Measurements from ENCODE around the gene PAFAH1B2. TPM values are rescaled to one million over a fixed set of nuclear protein-coding genes. Genes with fewer than 3 reads are reported as not detected.
A peak's percentile ranks its signal among the peaks of the same experiment; 100 is the strongest.

The PAFAH1B2 gene
- total RNA-seq, 2 experiments from 2014 or later, result 59.9 to 62.8 TPM

DNA sequence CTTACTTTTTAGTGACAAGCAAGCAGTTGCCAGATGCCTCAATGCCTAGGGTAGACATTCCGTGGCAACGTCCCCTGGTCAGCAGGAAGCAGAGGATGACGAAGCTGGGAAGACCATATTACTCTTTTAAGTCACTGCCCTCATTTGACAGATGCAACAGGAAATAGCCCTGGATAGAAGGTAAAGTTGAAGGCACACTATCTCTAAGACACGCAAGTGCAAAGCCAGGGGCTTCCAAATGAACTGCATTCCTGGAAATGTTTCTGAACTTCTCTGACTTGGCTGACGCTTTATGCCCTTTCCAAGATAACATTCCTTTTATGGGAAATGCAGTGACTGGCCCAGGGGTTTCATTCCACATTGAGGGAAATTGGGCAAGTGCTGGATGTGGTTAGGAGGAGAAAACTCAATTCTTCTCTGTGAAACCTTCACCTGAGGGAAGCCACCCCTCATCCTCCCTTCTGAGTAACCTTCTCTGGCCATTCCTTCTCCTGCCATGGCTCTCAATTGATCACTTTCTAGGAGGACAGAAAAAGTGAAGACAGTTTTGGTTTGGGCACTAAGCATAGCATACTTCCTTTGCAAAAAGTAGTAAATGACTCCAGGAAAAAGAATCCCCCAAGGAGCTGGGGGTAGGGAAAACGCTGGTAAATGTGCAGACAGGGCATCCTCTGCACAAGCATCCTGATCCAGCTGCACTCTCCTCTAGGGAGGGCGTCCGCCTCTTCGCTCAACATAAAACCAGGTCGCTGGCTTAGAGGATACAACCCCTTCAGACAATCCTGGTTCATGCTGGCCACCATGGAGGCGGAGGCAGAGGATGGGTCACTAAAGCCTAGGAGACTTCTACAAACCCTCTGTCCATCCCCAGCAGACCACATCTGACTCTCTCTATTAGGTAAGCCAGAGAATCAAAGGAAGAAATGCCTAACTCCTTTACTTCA lies 73.3 kb downstream of the PAFAH1B2 start:
- H3K9me2 ChIP-seq (ENCODE audit: insufficient read depth, low read length), result no peaks in the 10 kb centered on the region
- H3K79me2 ChIP-seq (ENCODE audit: insufficient read depth, low read depth, low read length), result no peaks in the 10 kb centered on the region
- H3K4me1 ChIP-seq (ENCODE audit: insufficient read depth, low read length, poor library complexity, severe bottlenecking), result no peaks in the 10 kb centered on the region
- H3K4me2 ChIP-seq (ENCODE audit: low read length), result no peak overlapping the region
- no peak for TF ChIP-seq CTCF (conservative IDR thresholded peaks at IDR 0.05; ENCODE audit: low read length)
- TF ChIP-seq EZH2phosphoT487 (IDR thresholded peaks at IDR 0.05; ENCODE audit: borderline replicate concordance, low read depth, low read length), result no peak
- CTCF ChIA-PET (ENCODE audit: unreplicated experiment), result no interaction called here
- POLR2A ChIA-PET, result no interaction called here
- DNase-seq (ENCODE audit: low spot score), result no peak
- TSS peak; percentile 24 for BruUV-seq (replicated peaks)
- intact Hi-C loops (cut with micrococcal nuclease; ENCODE audit: unreplicated experiment), result no loop called here
- H3K4me3 ChIP-seq (ENCODE audit: low read depth, low read length, poor library complexity, severe bottlenecking), result no peak overlapping the region
- no peak overlapping the region for H3K27ac ChIP-seq (ENCODE audit: low read depth, low read length, poor library complexity, severe bottlenecking)
- no peaks in the 10 kb centered on the region for H4K20me1 ChIP-seq (ENCODE audit: insufficient read depth, low read length)
- H3K9me3 ChIP-seq (ENCODE audit: low read length), result no peaks in the 10 kb centered on the region
- no peak overlapping the region for H2AFZ ChIP-seq (ENCODE audit: low read length)
- peaks cover 88% of the 10 kb centered on the region for H3K36me3 ChIP-seq (ENCODE audit: insufficient read depth, low read length)

- Histone ChIP-seq H3K9me3 (ENCODE audit: low read length) (no peaks in the 10 kb centered on the region), H3K27ac (ENCODE audit: low read depth, low read length, poor library complexity, severe bottlenecking) (no peak overlapping the region), H3K4me3 (ENCODE audit: low read depth, low read length, poor library complexity, severe bottlenecking) (no peak overlapping the region), H3K4me2 (ENCODE audit: low read length) (no peak overlapping the region), H3K9me2 (ENCODE audit: insufficient read depth, low read length) (no peaks in the 10 kb centered on the region), H3K79me2 (ENCODE audit: insufficient read depth, low read depth, low read length) (no peaks in the 10 kb centered on the region), H4K20me1 (ENCODE audit: insufficient read depth, low read length) (no peaks in the 10 kb centered on the region), H2AFZ (ENCODE audit: low read length) (no peak overlapping the region), H3K4me1 (ENCODE audit: insufficient read depth, low read length, poor library complexity, severe bottlenecking) (no peaks in the 10 kb centered on the region), H3K36me3 (ENCODE audit: insufficient read depth, low read length) (peaks cover 88% of the 10 kb centered on the region)
- no peak for DNase-seq (ENCODE audit: low spot score)
- intact Hi-C loops (cut with micrococcal nuclease; ENCODE audit: unreplicated experiment), result no loop called here
- ChIA-PET CTCF (ENCODE audit: unreplicated experiment) (no interaction called here), POLR2A (interaction anchor here (0.5 to 0.7 kb wide), 2 partner anchors 50 to 139 kb away, joined by 4 to 6 read pairs; no protein-coding TSS in a partner anchor)
- TF ChIP-seq CTCF (conservative IDR thresholded peaks at IDR 0.05; ENCODE audit: low read length), result no peak
- TF ChIP-seq EZH2phosphoT487 (IDR thresholded peaks at IDR 0.05; ENCODE audit: borderline replicate concordance, low read depth, low read length), result no peak
- BruUV-seq (replicated peaks), result no TSS peak
Observed at GRCh38 chr11:117218133-117218915, 74.2 kb downstream of the PAFAH1B2 start.

Measured in OCI-LY7 (cell line).